Left ventricle myocardium inferior (tissue), 1 donor: ENCODE data around the gene ARHGAP35. TPM values are rescaled to one million over a fixed set of nuclear protein-coding genes. Genes with fewer than 3 reads are reported as not detected.
"Not testable (repeated sequence)": the region's sequence is repeated elsewhere in the genome, so short reads cannot be mapped to it uniquely, and the experiment has no call there.

Experiments
- DNase-seq: peaks from one replicate; pipeline ENCODE4 v3.0.0-alpha.2; 2020
- H3K27ac ChIP-seq: fragments of 200-600 bp; replicated peaks from 2 replicates; pipeline ENCODE4 v1.8.0; 2021
- H3K27me3 ChIP-seq: fragments of 200-600 bp; 2 replicates; pipeline ENCODE4 v1.8.0; 2021; ENCODE audit warnings: low read depth
- H3K36me3 ChIP-seq: fragments of 200-600 bp; 2 replicates; pipeline ENCODE4 v1.8.0; 2021
- H3K4me1 ChIP-seq: fragments of 200-600 bp; 2 replicates; pipeline ENCODE4 v1.8.0; 2021
- H3K4me3 ChIP-seq: fragments of 200-600 bp; 2 replicates; pipeline ENCODE4 v1.8.0; 2021; ENCODE audit warnings: mild to moderate bottlenecking, moderate library complexity
- H3K9me3 ChIP-seq: fragments of 200-600 bp; replicated peaks from 2 replicates; pipeline ENCODE4 v1.8.0; 2021
- intact Hi-C: fragments of 100-400 bp; cut with micrococcal nuclease; formaldehyde crosslinking; loops from one replicate; pipeline ENCODE4 v1.11.0; 2022
- total RNA-seq: library from RNA; stranded (reverse); fragmentation: NEBNext Ultra II Directional; extraction: Animal tissue kit (Norgen Biotek cat#: 25700); gene quantifications from one replicate; pipeline ENCODE4 v1.2.1, GENCODE V29; 2021
- TF ChIP-seq, protein P1 (sequence below): fragments of 200-600 bp; IDR thresholded peaks from 2 replicates; pipeline ENCODE4 v1.8.0; 2021; ENCODE audit warnings: antibody characterized with exemption, mild to moderate bottlenecking, borderline replicate concordance
- donor health status: DM: no; HTN: yes; CAD: no; lungs with severe emphysema.

ARHGAP35 gene
- total RNA-seq, 1 donor from 2014 or later, result 75.4 TPM

DNA sequence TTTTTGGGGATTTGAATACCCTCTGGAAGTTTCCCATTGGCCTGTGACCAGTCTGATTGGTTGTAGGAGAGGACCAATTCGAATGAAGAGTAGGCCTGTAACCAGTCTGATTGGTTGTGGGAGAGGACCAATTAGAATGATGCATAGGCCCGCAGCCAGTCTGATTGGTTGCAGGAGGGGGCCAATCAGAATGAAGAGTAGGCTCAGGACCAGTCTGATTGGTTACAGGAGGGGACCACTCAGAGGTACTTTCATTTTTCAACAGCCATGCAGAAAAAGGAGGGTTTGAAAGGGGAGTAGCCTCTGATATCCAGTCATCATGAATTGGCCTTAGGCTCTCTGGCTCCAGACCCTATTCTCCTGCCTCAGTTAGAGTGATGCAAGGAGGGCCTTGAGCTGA, 42.0 kb upstream of the ARHGAP35 start:
- Histone ChIP-seq H3K36me3 (no peaks in the 10 kb centered on the region), H3K27ac (no peak overlapping the region), H3K9me3 (no peaks in the 10 kb centered on the region), H3K4me3 (no peak overlapping the region), H3K4me1 (peaks cover 15% of the 10 kb centered on the region), H3K27me3 (no peaks in the 10 kb centered on the region)
- intact Hi-C loops, result no loop called here
- DNase-seq, result no peak
- TF ChIP-seq, protein P1, sequence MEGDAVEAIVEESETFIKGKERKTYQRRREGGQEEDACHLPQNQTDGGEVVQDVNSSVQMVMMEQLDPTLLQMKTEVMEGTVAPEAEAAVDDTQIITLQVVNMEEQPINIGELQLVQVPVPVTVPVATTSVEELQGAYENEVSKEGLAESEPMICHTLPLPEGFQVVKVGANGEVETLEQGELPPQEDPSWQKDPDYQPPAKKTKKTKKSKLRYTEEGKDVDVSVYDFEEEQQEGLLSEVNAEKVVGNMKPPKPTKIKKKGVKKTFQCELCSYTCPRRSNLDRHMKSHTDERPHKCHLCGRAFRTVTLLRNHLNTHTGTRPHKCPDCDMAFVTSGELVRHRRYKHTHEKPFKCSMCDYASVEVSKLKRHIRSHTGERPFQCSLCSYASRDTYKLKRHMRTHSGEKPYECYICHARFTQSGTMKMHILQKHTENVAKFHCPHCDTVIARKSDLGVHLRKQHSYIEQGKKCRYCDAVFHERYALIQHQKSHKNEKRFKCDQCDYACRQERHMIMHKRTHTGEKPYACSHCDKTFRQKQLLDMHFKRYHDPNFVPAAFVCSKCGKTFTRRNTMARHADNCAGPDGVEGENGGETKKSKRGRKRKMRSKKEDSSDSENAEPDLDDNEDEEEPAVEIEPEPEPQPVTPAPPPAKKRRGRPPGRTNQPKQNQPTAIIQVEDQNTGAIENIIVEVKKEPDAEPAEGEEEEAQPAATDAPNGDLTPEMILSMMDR, result no peak

DNA sequence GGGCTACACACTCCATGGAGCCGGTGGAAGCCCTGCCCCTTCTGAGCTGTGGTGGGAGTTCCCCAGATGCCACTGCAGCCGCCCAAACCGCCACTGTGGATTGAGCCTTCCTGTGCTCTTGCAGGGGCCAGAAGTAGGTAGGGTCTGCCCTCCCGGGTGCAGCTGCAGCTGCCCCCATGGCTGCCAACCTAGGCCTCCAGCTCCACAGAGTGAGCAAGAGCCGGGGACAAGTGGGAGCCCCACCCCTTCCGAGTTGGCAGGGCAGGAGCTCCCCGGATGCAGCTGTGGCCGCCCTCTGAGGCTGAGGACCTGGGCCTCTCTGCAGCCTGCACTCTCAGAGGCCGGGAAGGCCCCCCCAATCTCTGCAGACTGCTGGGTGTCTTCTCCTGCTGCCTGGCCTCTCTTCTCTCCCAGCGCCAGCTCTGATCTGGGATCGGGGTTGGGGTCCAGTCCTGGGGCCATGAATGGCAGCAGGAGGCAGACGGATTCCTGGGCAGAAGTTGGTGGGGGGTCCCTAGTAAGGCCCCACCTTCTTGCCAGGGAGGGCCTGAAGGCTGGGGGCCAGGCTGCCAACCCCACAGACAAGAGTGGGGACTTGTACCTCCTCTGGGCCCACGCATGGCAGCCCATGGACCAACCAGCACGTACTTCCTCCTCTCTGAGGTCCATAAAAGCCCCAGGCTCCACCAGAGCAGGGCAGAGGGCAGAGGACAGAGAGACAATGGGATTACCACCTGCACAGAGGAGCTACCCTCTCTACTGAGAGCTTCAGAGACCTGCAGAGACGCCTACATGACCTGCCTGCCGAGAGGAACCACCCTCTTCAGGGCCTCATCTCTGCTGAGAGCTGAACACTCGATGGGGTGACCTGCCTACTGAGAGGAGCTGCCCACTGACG, 39.0 kb upstream of the ARHGAP35 start:
- intact Hi-C loops, result no loop called here
- Histone ChIP-seq H3K27ac (no peak overlapping the region), H3K4me1 (peaks cover 13% of the 10 kb centered on the region), H3K36me3 (no peaks in the 10 kb centered on the region), H3K4me3 (no peak overlapping the region), H3K9me3 (no peaks in the 10 kb centered on the region), H3K27me3 (no peaks in the 10 kb centered on the region)
- TF ChIP-seq, protein P1, result no peak
- DNase-seq, result peak; percentile 40

DNA sequence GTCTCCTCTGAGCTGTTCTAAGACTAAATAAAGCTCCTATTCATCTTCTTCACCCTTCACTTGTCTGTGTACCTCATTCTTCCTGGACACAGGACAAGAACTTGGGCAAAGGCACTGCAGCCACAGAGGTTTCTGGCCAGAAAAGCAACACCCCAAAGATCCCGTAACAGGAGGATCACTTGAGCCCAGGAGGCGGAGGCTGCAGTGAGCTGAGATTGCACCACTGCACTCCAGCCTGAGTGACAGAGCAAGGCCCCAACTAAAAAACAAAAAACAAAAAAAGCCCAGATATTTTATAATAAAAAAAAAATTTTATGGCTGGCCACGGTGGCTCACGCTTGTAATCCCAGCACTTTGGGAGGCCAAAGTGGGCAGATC, 38.4 kb upstream of the ARHGAP35 start:
- peaks cover 13% of the 10 kb centered on the region for H3K4me1 ChIP-seq
- H3K27me3 ChIP-seq, H3K27ac ChIP-seq, H3K4me3 ChIP-seq, H3K36me3 ChIP-seq, H3K9me3 ChIP-seq, intact Hi-C loops, DNase-seq: not testable (repeated sequence)

DNA sequence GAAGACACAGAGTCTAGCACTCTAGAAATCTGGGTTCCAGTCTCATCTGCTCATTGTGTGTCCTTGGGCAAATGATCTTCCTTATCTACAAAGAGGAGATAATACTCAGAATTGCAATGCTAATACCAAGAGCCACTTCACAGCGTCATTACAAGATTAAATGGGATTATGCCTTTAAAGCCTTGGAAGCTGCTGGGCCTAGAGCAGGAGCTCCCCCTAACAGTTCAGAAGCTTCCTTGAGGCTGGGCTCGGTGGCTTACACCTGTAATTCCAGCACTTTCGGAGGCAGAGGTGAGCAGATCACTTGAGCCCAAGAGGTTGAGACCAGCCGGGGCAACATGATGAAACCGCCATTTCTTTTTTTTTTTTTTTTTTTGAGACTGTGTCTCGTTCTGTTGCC, 37.7 kb upstream of the ARHGAP35 start:
- Histone ChIP-seq H3K36me3 (no peaks in the 10 kb centered on the region), H3K4me1 (peaks cover 13% of the 10 kb centered on the region), H3K27ac (no peak overlapping the region), H3K9me3 (no peaks in the 10 kb centered on the region), H3K4me3 (no peak overlapping the region), H3K27me3 (no peaks in the 10 kb centered on the region)
- TF ChIP-seq, protein P1, result no peak
- DNase-seq, result no peak
- intact Hi-C loops, result no loop called here

DNA sequence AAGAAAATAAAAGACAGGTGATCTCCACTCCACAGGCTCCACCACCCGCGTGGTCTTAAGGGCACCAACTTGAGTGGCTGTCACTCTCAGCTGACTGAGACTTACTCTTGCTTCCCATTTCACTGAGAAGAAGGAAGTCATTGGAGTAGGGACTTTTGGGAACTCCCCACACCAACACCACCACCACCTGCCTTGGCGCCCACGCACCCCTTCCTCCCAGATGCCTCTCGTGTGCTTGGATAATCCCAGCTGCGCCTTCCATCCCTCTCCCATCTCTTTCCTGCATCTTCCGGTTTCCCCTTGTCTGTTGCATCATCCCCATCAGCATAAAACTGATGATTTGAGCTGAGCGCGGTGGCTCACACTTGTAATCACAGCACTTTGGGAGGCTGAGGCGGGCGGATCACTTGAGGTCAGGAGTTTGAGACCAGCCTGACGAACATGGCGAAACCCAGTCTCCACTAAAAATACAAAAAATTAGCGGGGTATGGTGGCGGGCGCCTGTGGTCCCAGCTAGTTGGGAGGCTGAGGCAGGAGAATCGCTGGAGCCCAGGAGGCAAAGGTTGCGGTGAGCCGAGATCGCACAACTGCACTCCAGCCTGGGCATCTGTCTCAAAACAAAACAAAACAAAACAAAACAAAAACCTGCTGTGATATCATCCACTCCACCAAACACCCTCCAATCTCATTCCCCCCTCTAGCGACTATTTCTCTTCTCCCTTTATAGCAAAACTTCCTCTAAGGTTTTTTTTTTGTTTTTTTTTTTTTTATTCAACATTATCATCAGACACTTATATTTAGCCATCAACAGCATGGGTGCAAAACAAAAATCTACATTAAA, 35.7 kb upstream of the ARHGAP35 start:
- intact Hi-C loops, result no loop called here

More for the DNA sequence above, 35.7 kb upstream of the ARHGAP35 start:
- DNase-seq, result no peak
- no peaks in the 10 kb centered on the region for H3K27me3 ChIP-seq
- H3K36me3 ChIP-seq, result no peaks in the 10 kb centered on the region
- peaks cover 13% of the 10 kb centered on the region for H3K4me1 ChIP-seq
- peak overlapping the region; percentile 34 for H3K27ac ChIP-seq
- H3K4me3 ChIP-seq, result no peak overlapping the region
- H3K9me3 ChIP-seq, result no peaks in the 10 kb centered on the region
- TF ChIP-seq, protein P1, result no peak
